Amniotic epithelial cell (primary cell): Measurements from ENCODE around the gene GPR161.

Experiments
- DNase-seq: peaks from one replicate; pipeline ENCODE4 v3.0.0-alpha.2; 2010; ENCODE audit warnings: low read depth

GPR161 gene

DNA sequence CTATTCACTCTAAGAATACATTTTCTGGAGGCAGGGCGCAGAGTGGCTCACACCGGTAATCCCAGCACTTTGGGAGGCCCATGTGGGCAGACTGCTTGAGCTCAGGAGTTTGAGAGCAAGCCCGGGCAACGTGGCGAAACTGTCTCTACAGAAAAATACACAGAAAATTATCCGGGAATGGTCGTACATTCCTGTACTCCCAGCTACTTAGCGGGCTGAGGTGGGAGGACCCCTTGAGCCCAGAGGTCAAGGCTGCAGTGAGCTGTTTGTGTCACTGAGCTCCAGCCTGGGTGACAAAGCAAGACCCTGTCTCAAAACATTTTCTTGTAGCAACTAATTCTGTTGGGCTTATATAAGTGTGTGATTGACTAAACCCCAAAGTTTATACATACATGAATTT is 30.5 kb downstream of the GPR161 start:
- no peak for DNase-seq

GRCh38 chr1:168105846-168106245 is 30.9 kb downstream of the GPR161 start:
- no peak for DNase-seq

DNA sequence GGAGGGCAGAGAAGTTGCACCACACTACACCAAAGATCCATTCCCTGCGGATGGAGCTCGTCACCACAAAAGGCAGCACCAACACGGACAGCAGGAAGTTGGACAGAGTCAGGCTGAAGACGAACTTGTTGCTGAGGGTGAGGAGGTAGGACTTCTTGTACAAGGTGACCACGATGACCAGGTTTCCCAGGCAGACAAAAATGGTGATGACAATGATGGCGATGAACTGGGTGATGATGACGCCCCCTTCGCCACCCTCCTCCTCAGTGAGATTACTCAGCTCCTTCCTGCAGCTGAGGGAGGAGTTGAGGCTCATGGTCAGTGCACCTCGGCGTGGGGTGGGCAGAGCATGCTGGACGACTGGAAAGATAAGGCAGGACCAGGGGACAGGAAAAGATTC is 32.2 kb downstream of the GPR161 start:
- no peak for DNase-seq

DNA sequence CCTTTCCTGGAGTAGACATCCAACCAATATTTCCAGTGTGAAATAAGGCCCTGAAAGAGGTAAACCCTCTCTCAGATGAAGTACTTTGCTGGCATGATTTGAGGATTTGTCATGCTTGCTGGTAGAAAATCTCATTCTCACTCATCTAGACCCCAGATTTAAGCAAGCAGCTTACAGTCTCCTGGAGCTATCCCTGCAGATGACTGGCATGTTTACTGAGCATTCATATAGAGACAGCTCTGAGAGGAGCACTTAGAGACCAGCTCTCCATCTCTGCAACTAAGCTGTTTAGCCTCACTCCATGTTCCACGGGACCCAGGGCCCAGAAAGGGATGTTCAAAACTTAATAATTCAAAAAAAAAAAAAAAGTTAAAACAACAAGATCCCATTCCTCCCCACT is 34.2 kb downstream of the GPR161 start:
- DNase-seq: no peak

- DNase-seq: no peak
Observed at GRCh38 chr1:168101336-168101735, 35.4 kb downstream of the GPR161 start.

DNA sequence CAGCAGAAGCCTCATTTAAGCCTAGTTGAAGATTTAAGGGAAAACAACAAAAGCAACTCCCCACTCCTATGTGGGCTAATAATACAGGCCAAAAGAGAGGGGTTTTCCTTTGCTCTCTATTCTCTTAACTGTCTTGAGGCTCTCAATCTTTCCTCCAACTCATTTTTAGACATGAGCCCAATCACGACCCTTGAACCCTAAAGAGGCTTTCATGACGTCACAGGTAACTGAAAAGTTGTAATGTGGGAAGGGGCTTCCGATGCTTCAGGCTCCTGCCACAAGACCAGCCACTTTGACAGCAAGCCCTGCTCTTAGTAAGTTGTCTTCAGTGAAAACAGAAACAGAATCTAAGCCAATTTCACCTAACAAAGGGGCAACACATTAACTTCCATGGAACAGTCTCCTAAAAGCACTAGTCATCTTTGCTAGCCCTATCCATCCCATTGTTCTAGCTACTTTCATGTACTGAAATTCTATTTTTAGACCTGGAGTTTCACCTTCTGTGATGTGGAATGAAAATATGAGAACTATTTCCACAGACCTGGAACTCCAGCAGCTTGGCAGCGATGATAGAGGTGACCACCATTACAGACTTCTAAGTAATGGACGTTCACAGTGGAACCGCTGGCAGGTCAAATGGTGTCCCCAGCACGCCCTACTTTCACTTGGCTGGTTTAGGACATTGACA is 36.3 kb downstream of the GPR161 start:
- DNase-seq: no peak

DNA sequence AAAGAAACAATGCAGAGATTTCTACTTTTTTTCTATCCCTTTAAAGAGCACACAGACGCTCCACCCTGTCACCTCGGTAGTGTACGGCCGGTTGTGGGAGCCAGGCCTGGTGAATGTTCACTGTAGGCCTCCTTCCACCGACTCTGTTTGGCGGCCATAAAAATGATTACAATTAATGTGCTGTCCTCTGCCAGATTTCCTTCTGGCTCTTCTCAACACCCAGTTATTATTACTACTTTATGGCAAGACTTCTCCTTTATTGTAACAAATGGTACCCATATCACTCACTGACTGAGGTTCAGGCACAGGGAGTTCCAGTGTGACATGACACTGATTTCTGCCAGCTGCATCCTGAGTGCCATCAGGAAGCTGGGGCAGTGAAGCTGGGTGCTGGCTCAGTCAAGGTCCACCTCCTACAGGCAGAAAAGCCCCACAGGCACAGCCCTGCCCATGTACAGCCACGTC is 37.4 kb downstream of the GPR161 start:
- no peak for DNase-seq

GRCh38 chr1:168098534-168099320 is 38.0 kb downstream of the GPR161 start:
- no peak for DNase-seq

- DNase-seq: no peak
Observed at GRCh38 chr1:168097921-168098528, 38.7 kb downstream of the GPR161 start.

DNA sequence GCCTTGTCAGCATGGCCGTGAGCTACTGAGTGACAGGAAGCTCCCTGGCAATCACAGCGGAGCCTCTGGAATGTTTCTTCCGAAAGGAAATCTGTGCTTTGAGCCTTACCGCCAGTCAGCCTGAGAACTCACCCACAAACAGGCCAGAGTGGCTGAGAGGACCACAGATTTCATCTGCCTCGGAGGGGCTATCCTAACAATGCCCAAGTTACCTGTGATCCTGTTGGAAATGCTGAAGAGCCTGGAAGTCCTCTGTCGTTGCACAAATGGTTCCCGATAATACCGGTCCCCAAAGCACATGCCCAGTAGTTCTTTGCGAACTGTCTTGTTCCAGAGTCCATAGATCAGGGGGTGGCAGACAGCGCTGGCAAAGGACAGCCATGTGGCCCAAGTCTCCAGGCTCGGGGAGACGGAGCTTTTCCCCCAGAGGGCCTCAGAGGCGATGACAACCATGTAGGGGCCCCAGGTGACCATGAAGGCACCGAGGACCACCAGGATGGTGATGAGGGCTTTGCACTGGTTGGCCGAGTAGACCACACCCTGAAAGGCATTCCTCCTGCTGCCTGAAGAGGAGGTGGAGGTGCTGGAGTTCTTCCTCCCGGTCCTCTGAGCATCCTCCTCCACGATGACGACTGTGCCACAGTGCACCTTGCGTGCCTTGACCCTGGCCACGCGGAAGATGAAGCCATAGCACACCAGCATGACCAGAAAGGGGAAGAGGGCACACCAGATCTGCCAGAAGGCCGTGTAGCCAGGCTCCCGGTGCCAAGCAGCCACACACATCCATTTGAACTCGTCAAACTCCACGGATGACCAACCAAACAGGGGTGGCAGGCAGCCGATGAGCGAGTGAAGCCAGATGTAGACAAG is 40.2 kb downstream of the GPR161 start:
- no peak for DNase-seq

DNA sequence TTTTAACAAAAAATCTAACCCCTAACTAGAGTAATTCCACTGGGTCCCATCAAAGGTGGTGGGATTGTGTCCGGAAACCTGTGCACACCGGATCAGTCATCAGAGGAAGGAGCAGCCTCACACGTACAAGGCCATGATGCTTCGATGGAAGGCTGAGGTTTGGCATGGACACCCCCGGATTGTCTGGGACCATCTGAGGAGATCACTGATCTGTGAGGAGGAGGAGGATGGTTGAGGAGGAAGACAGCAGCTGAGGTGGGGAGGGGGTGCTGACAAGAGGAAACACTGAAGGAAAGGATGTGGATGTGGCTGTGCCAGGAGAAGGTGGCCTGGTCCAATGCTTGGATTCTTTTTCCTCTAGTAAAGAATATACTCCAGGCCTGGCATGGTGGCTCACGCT is 41.3 kb downstream of the GPR161 start:
- no peak for DNase-seq

- no peak for DNase-seq
Observed at GRCh38 chr1:168093616-168094015, 43.1 kb downstream of the GPR161 start.

DNA sequence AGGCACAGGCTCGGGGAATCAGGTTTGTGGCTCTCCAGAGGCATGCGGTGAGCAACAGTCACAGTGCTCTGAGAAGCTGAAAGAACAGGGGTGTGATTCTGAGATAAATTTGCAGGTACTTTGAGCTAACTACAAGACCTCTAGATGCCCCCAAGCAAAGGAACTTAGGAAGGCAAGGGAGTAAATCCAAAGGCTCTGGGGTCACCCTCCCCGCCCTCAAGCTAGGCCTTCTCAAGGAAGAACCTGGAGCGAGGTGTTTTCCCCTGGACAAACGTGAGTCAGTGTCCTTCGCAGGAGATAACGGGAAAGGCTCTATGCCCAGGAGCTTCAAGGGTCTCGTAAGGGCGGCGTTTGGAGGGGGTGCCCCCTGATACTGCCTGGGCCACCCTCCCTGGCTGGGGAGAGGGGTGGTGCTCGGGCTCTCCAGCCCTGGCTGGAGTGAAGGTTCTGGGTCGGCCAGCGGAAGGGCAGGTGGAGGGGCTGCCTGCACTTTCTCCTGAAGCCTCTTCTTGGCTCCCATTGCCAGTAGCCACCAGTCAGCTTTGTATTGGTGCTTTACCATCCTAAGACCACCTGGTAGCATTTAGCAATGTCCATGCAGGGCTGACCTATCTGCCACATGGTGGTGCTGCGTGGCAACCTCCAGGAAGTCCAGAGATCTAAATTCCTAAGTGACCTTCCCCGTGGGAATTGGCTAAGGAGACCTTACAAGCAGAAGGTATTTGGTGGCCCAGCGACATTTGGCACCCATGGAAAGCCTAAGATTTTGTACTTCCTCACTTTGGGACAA is 44.0 kb downstream of the GPR161 start:
- DNase-seq: peak; percentile 50

GRCh38 chr1:168091720-168092550 is 44.8 kb downstream of the GPR161 start:
- no peak for DNase-seq

DNA sequence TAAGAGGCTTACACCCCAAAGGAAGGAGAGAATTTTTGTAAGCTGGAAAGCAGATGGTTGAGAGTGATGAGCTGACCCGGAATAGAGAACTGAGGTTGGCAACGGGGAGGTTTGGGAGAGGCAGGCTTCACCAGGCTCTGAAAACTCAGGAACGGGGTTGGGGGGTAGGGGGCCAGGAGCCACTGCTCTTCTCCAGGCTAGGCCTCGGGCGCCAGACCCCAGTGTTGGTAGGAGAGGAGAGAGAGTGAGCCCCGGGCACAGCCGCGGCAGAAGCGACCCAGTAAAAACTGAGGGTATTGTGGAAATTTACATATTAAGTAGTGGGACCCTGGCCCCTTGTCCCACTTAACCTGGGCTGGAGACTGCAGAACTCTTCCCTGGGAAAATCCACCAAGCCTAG is 45.7 kb downstream of the GPR161 start:
- no peak for DNase-seq

DNA sequence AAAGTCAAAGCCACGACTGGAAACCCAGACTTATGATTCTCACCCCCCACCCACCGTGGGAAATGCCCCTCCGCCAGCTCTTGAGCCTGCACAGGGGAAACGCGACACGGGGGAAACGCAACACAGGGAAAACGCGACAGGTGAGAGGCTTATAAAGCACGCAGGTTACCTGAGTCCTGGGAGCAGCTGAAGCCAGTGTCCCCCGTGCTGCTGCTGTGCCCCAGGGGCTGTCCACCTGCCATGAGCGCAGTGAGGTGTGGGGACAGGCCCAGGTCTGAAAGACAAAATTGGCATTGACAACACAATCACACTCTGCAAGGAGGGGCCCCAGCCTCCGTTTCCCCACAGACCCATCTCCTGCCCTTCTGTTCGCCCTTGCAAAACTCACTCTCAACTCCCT is 46.3 kb downstream of the GPR161 start:
- no peak for DNase-seq

GRCh38 chr1:168089979-168090337 is 46.8 kb downstream of the GPR161 start:
- no peak for DNase-seq

- DNase-seq: no peak
Observed at GRCh38 chr1:168089326-168089978, 47.3 kb downstream of the GPR161 start.

DNA sequence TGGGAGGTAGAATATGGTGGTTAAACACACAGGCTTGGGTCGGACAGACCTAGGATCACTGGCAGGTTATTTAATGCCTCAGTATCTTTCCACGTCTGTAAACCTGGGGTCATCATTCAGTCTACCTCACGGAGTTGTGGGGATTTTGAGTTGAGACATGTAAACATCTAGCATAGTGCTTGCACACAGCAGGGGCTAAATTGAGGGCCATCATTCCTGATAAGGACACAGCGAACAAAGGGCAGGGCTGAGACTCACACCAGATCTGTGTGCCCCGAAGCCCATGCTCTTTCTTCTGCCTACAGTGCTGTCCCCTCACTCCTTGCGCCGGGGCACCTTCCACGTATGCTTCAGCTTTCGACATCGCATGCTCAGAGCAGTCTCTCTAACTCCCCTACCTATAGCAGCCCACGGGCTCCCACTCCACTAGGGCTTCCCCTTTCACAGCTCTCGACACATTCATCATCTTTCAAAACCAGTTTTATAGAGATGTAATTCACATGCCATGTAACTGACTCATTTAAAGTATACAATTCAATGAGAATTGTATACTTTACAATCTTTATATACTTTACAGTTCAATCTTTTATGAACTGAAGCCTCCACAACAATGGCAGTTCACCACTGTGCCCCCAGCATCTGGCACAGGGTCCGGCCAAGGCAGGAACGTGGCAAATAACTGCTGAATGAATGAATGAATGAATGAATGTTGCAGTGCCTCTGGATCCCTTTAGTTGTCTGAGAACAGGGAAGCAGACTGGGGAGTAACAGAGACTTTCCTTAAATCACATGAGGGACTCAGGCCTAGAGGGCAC is 48.0 kb downstream of the GPR161 start:
- no peak for DNase-seq
